GM23338 (cell line): Measurements from ENCODE around the gene PLPP2. TPM values are rescaled to one million over a fixed set of nuclear protein-coding genes. Genes with fewer than 3 reads are reported as not detected.

Experiments
- ATAC-seq: fragments of 200-7000 bp; cut with Tn5 transposase; 3 replicates; pipeline ENCODE4 v1.9.1; 2020
- DNase-seq: peaks from one replicate; pipeline ENCODE4 v3.0.0-alpha.2; 2015; ENCODE audit warnings: low spot score
- H2AFZ ChIP-seq: fragments of 200-600 bp; sonication (generic); 2 replicates; pipeline ENCODE4 v1.8.0; 2016; ENCODE audit warnings: antibody characterized with exemption, mild to moderate bottlenecking, moderate library complexity
- H3F3A ChIP-seq: fragments of 200-600 bp; sonication (generic); replicated peaks from 2 replicates; pipeline ENCODE4 v1.8.0; 2017; ENCODE audit warnings: antibody characterized with exemption, mixed run types, low read depth
- H3K27ac ChIP-seq: fragments of 200-600 bp; sonication (generic); 2 replicates; pipeline ENCODE4 v1.6.1; 2016; ENCODE audit warnings: low read depth
- H3K27me3 ChIP-seq: fragments of 200-600 bp; sonication (generic); 2 replicates; pipeline ENCODE4 v1.8.0; 2016; ENCODE audit warnings: mild to moderate bottlenecking, mixed run types, moderate library complexity; ENCODE audit not compliant: insufficient read depth
- H3K36me3 ChIP-seq: fragments of 200-600 bp; sonication (generic); 2 replicates; pipeline ENCODE4 v1.8.0; 2016; ENCODE audit warnings: mild to moderate bottlenecking; ENCODE audit not compliant: insufficient read depth
- H3K4me1 ChIP-seq: fragments of 200-600 bp; sonication (generic); 2 replicates; pipeline ENCODE4 v1.8.0; 2016; ENCODE audit warnings: mild to moderate bottlenecking, moderate library complexity; ENCODE audit not compliant: insufficient read depth
- H3K4me2 ChIP-seq: fragments of 200-600 bp; sonication (generic); 2 replicates; pipeline ENCODE4 v1.7.1; 2017; ENCODE audit warnings: mixed run types
- H3K4me3 ChIP-seq: fragments of 200-600 bp; sonication (generic); 2 replicates; pipeline ENCODE4 v1.6.1; 2016; ENCODE audit warnings: mixed run types
- H3K79me2 ChIP-seq: fragments of 200-600 bp; sonication (generic); replicated peaks from 2 replicates; pipeline ENCODE4 v1.8.0; 2017; ENCODE audit warnings: mild to moderate bottlenecking; ENCODE audit not compliant: insufficient read depth
- H3K9me2 ChIP-seq: fragments of 200-600 bp; sonication (generic); 2 replicates; pipeline ENCODE4 v1.8.0; 2017; ENCODE audit not compliant: insufficient read depth
- H4K20me1 ChIP-seq: fragments of 200-600 bp; sonication (generic); replicated peaks from 2 replicates; pipeline ENCODE4 v1.8.0; 2017; ENCODE audit warnings: mild to moderate bottlenecking; ENCODE audit not compliant: insufficient read depth
- H3K27ac Mint-ChIP-seq: 2 replicates; pipeline ENCODE4 v1.8.0; 2020; ENCODE audit warnings: inconsistent platforms, mild to moderate bottlenecking, moderate library complexity, mixed read lengths
- H3K27me3 Mint-ChIP-seq: 3 replicates; pipeline ENCODE4 v1.8.0; 2022; ENCODE audit warnings: low read depth, mild to moderate bottlenecking, moderate library complexity, mixed read lengths, inconsistent platforms; ENCODE audit not compliant: insufficient read depth, poor library complexity
- H3K36me3 Mint-ChIP-seq: 3 replicates; pipeline ENCODE4 v1.8.0; 2021; ENCODE audit warnings: low read depth, mild to moderate bottlenecking, inconsistent platforms, moderate library complexity, mixed read lengths
- H3K4me1 Mint-ChIP-seq: 3 replicates; pipeline ENCODE4 v1.8.0; 2020; ENCODE audit warnings: mild to moderate bottlenecking, inconsistent platforms, mixed read lengths
- H3K4me3 Mint-ChIP-seq: 3 replicates; pipeline ENCODE4 v1.8.0; 2021; ENCODE audit warnings: moderate library complexity, mild to moderate bottlenecking, inconsistent platforms, mixed read lengths
- H3K9me3 Mint-ChIP-seq: 3 replicates; pipeline ENCODE4 v1.8.0; 2020; ENCODE audit warnings: moderate library complexity, mild to moderate bottlenecking, inconsistent platforms, mixed read lengths
- EZH2 ChIP-seq: fragments of 200-600 bp; sonication (generic); IDR thresholded peaks from one replicate; pipeline ENCODE4 v1.8.0; 2017; ENCODE audit warnings: antibody characterized with exemption, mild to moderate bottlenecking, low read depth; ENCODE audit not compliant: unreplicated experiment
- JUNB ChIP-seq: IDR thresholded peaks from one replicate; pipeline ENCODE4 v1.6.1; 2016; ENCODE audit warnings: antibody characterized with exemption; ENCODE audit not compliant: unreplicated experiment
- POLR2AphosphoS5 ChIP-seq: IDR thresholded peaks from 2 replicates; pipeline ENCODE4 v1.6.1; 2016; ENCODE audit warnings: antibody characterized with exemption, low read depth
- STAT1 ChIP-seq: IDR thresholded peaks from one replicate; pipeline ENCODE4 v1.6.1; 2016; ENCODE audit warnings: antibody characterized with exemption; ENCODE audit not compliant: unreplicated experiment
- ZNF331 ChIP-seq: fragments of 250-450 bp; sonication (Bioruptor Pico); IDR thresholded peaks from 2 replicates; pipeline ENCODE4 v1.5.0; 2020; ENCODE audit warnings: low read depth, mild to moderate bottlenecking, moderate library complexity
- polyA plus RNA-seq: library from polyadenylated mRNA; unstranded; fragments of >200 nt; fragmentation: Nextera tagmentation; extraction: Ambion mirVana; gene quantifications from 2 replicates; pipeline ENCODE4 v1.2.1, GENCODE V29; 2016
- total RNA-seq: library from RNA; depleted of rRNA; stranded (reverse); fragments of >200 nt; shearing (Covaris generic); gene quantifications from 2 replicates; pipeline ENCODE4 v1.2.3, GENCODE V29; 2014
- TF ChIP-seq, protein P1 (sequence below): fragments of 250-450 bp; sonication (Bioruptor Pico); IDR thresholded peaks from 2 replicates; pipeline ENCODE4 v1.5.0; 2020; ENCODE audit warnings: mild to moderate bottlenecking, moderate library complexity
- TF ChIP-seq, protein P2 (sequence below): IDR thresholded peaks from 2 replicates; pipeline ENCODE4 v1.6.1; 2016; ENCODE audit warnings: antibody characterized with exemption

Gene PLPP2
- total and polyA plus RNA-seq, 2 experiments from 2014 or later = 58.3 to 82.6 TPM

DNA sequence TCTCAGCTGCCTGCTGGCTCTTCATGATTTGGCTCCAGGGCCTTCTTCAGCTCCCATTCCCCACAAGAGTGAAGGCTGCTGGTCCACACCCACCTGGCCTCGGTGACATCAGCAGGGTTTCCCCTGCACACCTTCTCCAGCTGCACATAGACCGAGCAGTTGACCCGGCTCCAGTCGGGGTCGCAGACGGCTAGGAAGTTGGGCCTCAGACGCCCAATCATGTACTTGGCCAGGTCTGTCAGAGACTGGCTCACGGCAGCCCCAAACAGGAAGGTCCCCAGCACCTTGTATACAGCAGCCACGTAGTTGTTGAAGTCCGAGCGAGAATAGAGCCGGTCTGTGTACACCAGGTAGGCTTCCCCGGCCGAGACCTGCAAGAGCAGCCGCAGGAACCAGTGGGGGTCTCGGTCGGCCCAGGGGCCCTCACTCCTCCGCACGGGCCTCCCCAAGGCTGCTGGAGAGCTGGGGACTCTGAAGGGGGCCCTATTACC, 3.8 kb downstream of the PLPP2 start (continued):
- TF ChIP-seq, protein P1, sequence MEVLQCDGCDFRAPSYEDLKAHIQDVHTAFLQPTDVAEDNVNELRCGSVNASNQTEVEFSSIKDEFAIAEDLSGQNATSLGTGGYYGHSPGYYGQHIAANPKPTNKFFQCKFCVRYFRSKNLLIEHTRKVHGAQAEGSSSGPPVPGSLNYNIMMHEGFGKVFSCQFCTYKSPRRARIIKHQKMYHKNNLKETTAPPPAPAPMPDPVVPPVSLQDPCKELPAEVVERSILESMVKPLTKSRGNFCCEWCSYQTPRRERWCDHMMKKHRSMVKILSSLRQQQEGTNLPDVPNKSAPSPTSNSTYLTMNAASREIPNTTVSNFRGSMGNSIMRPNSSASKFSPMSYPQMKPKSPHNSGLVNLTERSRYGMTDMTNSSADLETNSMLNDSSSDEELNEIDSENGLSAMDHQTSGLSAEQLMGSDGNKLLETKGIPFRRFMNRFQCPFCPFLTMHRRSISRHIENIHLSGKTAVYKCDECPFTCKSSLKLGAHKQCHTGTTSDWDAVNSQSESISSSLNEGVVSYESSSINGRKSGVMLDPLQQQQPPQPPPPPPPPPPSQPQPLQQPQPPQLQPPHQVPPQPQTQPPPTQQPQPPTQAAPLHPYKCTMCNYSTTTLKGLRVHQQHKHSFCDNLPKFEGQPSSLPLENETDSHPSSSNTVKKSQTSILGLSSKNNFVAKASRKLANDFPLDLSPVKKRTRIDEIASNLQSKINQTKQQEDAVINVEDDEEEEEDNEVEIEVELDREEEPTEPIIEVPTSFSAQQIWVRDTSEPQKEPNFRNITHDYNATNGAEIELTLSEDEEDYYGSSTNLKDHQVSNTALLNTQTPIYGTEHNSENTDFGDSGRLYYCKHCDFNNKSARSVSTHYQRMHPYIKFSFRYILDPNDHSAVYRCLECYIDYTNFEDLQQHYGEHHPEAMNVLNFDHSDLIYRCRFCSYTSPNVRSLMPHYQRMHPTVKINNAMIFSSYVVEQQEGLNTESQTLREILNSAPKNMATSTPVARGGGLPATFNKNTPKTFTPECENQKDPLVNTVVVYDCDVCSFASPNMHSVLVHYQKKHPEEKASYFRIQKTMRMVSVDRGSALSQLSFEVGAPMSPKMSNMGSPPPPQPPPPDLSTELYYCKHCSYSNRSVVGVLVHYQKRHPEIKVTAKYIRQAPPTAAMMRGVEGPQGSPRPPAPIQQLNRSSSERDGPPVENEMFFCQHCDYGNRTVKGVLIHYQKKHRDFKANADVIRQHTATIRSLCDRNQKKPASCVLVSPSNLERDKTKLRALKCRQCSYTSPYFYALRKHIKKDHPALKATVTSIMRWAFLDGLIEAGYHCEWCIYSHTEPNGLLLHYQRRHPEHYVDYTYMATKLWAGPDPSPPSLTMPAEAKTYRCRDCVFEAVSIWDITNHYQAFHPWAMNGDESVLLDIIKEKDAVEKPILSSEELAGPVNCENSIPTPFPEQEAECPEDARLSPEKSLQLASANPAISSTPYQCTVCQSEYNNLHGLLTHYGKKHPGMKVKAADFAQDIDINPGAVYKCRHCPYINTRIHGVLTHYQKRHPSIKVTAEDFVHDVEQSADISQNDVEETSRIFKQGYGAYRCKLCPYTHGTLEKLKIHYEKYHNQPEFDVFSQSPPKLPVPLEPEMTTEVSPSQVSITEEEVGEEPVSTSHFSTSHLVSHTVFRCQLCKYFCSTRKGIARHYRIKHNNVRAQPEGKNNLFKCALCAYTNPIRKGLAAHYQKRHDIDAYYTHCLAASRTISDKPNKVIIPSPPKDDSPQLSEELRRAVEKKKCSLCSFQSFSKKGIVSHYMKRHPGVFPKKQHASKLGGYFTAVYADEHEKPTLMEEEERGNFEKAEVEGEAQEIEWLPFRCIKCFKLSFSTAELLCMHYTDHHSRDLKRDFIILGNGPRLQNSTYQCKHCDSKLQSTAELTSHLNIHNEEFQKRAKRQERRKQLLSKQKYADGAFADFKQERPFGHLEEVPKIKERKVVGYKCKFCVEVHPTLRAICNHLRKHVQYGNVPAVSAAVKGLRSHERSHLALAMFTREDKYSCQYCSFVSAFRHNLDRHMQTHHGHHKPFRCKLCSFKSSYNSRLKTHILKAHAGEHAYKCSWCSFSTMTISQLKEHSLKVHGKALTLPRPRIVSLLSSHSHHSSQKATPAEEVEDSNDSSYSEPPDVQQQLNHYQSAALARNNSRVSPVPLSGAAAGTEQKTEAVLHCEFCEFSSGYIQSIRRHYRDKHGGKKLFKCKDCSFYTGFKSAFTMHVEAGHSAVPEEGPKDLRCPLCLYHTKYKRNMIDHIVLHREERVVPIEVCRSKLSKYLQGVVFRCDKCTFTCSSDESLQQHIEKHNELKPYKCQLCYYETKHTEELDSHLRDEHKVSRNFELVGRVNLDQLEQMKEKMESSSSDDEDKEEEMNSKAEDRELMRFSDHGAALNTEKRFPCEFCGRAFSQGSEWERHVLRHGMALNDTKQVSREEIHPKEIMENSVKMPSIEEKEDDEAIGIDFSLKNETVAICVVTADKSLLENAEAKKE (CRISPR knock-in tag) = no peak
- no peak for TF ChIP-seq EZH2
- no peak for TF ChIP-seq JUNB
- TF ChIP-seq ZNF331 = no peak

DNA sequence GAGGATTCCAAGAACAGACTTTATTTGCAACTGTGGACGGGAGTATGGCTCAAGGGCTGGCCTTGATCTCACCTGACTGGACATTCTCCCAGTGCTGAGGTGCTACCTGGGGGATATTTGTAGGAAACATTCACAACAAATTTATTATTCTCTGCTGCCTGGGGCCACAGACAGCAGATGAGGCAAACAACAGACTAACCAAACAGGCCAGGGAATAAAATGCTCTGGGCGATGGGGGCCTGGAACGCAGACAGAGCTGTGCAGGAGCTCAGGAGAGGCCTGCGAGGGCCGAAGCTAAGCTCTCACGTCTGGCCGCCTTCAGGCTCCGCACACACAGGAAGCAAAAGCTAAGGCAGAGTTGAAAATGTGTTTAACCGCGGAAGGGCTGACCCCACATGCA, 7.8 kb downstream of the PLPP2 start:
- Mint-ChIP-seq H3K27ac (peak overlapping the region; percentile 5; the same call in 1 of the 2 replicates), H3K9me3 (no peaks in the 10 kb centered on the region; the same call in 2 of the 3 replicates), H3K27me3 (peaks cover 13% of the 10 kb centered on the region), H3K36me3 (peaks cover 68% of the 10 kb centered on the region), H3K4me3 (no peak overlapping the region), H3K4me1 (peaks cover 31% of the 10 kb centered on the region)
- Histone ChIP-seq H3K4me1 (peaks cover 4% of the 10 kb centered on the region), H3F3A (no peaks in the 10 kb centered on the region), H3K9me2 (no peaks in the 10 kb centered on the region), H3K79me2 (peaks cover 14% of the 10 kb centered on the region), H2AFZ (no peak overlapping the region), H3K4me2 (no peak overlapping the region), H4K20me1 (peaks cover 3% of the 10 kb centered on the region; the same call in 1 of the 2 replicates), H3K27me3 (no peaks in the 10 kb centered on the region), H3K4me3 (no peak overlapping the region), H3K27ac (no peak overlapping the region), H3K36me3 (peaks cover 9% of the 10 kb centered on the region)
- DNase-seq (no peak), ATAC-seq (no peak)
- TF ChIP-seq STAT1 (no peak), POLR2AphosphoS5 (no peak)
- TF ChIP-seq, protein P2, sequence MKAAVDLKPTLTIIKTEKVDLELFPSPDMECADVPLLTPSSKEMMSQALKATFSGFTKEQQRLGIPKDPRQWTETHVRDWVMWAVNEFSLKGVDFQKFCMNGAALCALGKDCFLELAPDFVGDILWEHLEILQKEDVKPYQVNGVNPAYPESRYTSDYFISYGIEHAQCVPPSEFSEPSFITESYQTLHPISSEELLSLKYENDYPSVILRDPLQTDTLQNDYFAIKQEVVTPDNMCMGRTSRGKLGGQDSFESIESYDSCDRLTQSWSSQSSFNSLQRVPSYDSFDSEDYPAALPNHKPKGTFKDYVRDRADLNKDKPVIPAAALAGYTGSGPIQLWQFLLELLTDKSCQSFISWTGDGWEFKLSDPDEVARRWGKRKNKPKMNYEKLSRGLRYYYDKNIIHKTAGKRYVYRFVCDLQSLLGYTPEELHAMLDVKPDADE = no peak
- TF ChIP-seq, protein P1 (CRISPR knock-in tag) = no peak
